CD4-positive, alpha-beta T cell treated with Interleukin-21 for 1 hour (primary cell): ENCODE results near the gene FOXI3.
"Not testable (repeated sequence)": the region's sequence is repeated elsewhere in the genome, so short reads cannot be mapped to it uniquely, and the experiment has no call there.

Experiments used
- DNase-seq: peaks from one replicate; pipeline ENCODE4 v3.0.0-alpha.2; 2020

The FOXI3 gene

DNA sequence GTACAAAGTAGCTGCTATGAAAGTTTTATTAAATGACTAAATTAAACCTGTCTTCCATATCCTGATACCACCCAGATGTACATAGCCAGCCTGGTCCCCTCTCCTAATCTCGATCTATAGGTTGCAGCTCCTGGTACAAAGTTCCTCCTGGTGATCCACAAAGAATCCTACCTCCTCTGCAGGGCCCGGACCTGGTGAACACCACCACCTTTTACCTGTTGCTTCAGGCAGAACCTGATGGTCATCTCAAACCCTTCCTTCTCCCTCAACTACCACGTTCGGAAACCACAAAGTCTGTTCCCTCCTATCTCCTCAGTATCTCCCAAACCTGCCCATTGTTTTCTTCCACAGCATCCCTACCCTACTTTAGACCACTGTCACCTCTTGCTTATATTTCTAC lies 15.5 kb downstream of the FOXI3 start:
- DNase-seq, result no peak

DNA sequence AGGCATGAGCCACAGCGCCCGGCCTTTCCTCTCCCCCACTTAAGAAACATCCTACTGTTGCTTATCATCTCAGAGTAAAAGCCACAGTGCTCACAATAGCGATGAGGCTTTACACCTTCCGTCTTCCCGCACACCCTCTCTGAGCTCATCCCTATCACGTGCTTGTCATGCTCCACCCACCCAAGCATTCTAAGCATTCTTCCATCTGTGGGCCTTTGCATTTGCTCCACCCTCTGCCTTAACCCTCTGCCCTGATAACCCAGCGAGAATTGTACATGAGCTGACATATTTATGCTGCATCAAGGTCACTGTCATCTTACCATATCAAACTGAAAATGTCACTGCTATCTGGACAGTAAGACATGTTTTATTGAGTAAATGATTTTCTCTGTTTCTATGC lies 22.6 kb downstream of the FOXI3 start:
- no peak for DNase-seq

GRCh38 chr2:88423733-88424132 lies 28.8 kb downstream of the FOXI3 start:
- no peak for DNase-seq

DNA sequence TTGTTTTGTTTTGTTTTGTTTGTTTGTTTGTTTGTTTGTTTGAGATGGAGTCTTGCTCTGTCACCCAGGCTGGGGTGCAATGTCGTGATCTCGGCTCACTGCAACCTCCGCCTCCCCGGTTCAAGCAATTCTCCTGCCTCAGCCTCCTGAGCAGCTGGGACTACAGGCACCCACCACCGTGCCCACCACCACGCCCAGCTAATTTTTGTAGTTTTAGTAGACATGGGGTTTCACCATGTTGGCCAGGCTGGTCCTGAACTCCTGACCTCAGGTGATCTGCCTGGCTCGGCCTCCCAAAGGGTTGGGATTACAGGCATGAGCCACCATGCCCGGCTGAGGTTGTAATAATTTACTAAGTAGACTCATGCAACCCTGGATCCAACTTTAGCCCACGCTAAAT lies 33.4 kb downstream of the FOXI3 start:
- DNase-seq, result not testable (repeated sequence)

GRCh38 chr2:88416016-88416663 lies 36.4 kb downstream of the FOXI3 start:
- DNase-seq, result no peak

GRCh38 chr2:88408870-88409269 lies 43.6 kb downstream of the FOXI3 start:
- DNase-seq, result not testable (repeated sequence)

- no peak for DNase-seq
Measured at GRCh38 chr2:88400037-88400767, 52.3 kb downstream of the FOXI3 start.

GRCh38 chr2:88398180-88398579 lies 54.3 kb downstream of the FOXI3 start:
- DNase-seq, result no peak
